ENCODE measurements around the gene PRDX2. TPM values are rescaled to one million over a fixed set of nuclear protein-coding genes. Genes with fewer than 3 reads are reported as not detected.
"Not testable (repeated sequence)": the region's sequence is repeated elsewhere in the genome, so short reads cannot be mapped to it uniquely, and the experiment has no call there.

PRDX2 gene
- 100 to 1,000 TPM; 225 to 266 (median 256) TPM for total RNA-seq
- long read RNA-seq, donor 1, transcript PRDX2-201 (6 exons, 987 nt), result major isoform, 305 of 323 reads
- long read RNA-seq, donor 1, partial matches to known transcripts, result 7 of 323 reads
- long read RNA-seq, donor 1, other reads (novel, unspliced or antisense), result 10 of 323 reads
- long read RNA-seq, donor 2, transcript PRDX2-201 (6 exons, 987 nt), result major isoform, 346 of 373 reads
- long read RNA-seq, donor 2, partial matches to known transcripts, result 20 of 373 reads
- long read RNA-seq, donor 2, other reads (novel, unspliced or antisense), result 4 of 373 reads

- intact Hi-C loops (cut with DNase I, micrococcal nuclease), result no loop called here
- Histone ChIP-seq H3K4me3 (peak within 1 kb of the TSS; percentile 82), H3K36me3 (ENCODE audit: low read depth) (no peaks in the 10 kb centered on the region), H3K9me3 (no peaks in the 10 kb centered on the region), H3K4me1 (ENCODE audit: low read depth) (peaks cover 9% of the 10 kb centered on the region)
- peak; percentile 88 to 92 (median 90) for DNase-seq
- TF ChIP-seq CTCF (IDR thresholded peaks at IDR 0.05), result no peak
- peak; percentile 93 for ATAC-seq
Observed at GRCh38 chr19:12801466-12802266, at the start of gene PRDX2, which contains the start of gene THSD8. Gene PRDX2, minus strand, starts transcription at chr19:12801800. Its CDS starts 539 bp downstream, at chr19:12801261. Gene THSD8, plus strand, starts transcription at chr19:12802069. Its CDS starts 3 bp downstream, at chr19:12802072.

- H3K4me3 ChIP-seq, result no peak overlapping the region
- no peaks in the 10 kb centered on the region for H3K36me3 ChIP-seq (ENCODE audit: low read depth)
- intact Hi-C loops (cut with DNase I, micrococcal nuclease), result loop anchor here in 1 of 2 donors (5.0 kb wide), 1 partner anchor 80 kb away; no protein-coding TSS in a partner anchor
- ATAC-seq, result peak; percentile 100
- peaks cover 3% of the 10 kb centered on the region for H3K4me1 ChIP-seq (ENCODE audit: low read depth)
- peak; percentile 98 for TF ChIP-seq CTCF (IDR thresholded peaks at IDR 0.05)
- DNase-seq, result peak; percentile 82 to 91 (median 90)
- H3K9me3 ChIP-seq, result no peaks in the 10 kb centered on the region
Observed at GRCh38 chr19:12847159-12848139, 45.8 kb upstream of the PRDX2 start.

- not testable (repeated sequence) for H3K4me1 ChIP-seq (ENCODE audit: low read depth); ATAC-seq; H3K9me3 ChIP-seq; H3K36me3 ChIP-seq (ENCODE audit: low read depth); H3K4me3 ChIP-seq
- intact Hi-C loops (cut with DNase I, micrococcal nuclease), result loop anchor here in 1 of 2 donors (5.0 kb wide), 1 partner anchor 79 kb away; no protein-coding TSS in a partner anchor
- DNase-seq, result peak in 1 of 3 donors; percentile 5
Observed at GRCh38 chr19:12846613-12847012, 45.0 kb upstream of the PRDX2 start.

GRCh38 chr19:12843999-12844732, 42.6 kb upstream of the PRDX2 start:
- intact Hi-C loops (cut with DNase I, micrococcal nuclease), result no loop called here
- Histone ChIP-seq H3K9me3 (no peaks in the 10 kb centered on the region), H3K4me1 (ENCODE audit: low read depth) (peaks cover 9% of the 10 kb centered on the region), H3K4me3 (no peak overlapping the region), H3K36me3 (ENCODE audit: low read depth) (no peaks in the 10 kb centered on the region)
- TF ChIP-seq CTCF (IDR thresholded peaks at IDR 0.05), result no peak
- ATAC-seq (no peak), DNase-seq (peak in 1 of 3 donors; percentile 4)

GRCh38 chr19:12843328-12843727, 41.7 kb upstream of the PRDX2 start:
- TF ChIP-seq CTCF (IDR thresholded peaks at IDR 0.05), result no peak

More at GRCh38 chr19:12843328-12843727, 41.7 kb upstream of the PRDX2 start:
- no peaks in the 10 kb centered on the region for H3K9me3 ChIP-seq
- no peaks in the 10 kb centered on the region for H3K36me3 ChIP-seq (ENCODE audit: low read depth)
- intact Hi-C loops (cut with DNase I, micrococcal nuclease), result no loop called here
- H3K4me1 ChIP-seq (ENCODE audit: low read depth), result peaks cover 13% of the 10 kb centered on the region
- no peak overlapping the region for H3K4me3 ChIP-seq
- ATAC-seq, result no peak
- peak in 1 of 3 donors; percentile 40 for DNase-seq
